Adipose tissue (tissue), 3 donors: ENCODE results near the gene SYT5. TPM values are rescaled to one million over a fixed set of nuclear protein-coding genes. Genes with fewer than 3 reads are reported as not detected.
"Not testable (repeated sequence)": the region's sequence is repeated elsewhere in the genome, so short reads cannot be mapped to it uniquely, and the experiment has no call there.

Experiments used
- H3K27ac ChIP-seq: one replicate; pipeline ENCODE4 v1.5.1; 2013; ENCODE audit warnings: low read depth, low read length
- WGBS, 3 donors: extraction: QIAGEN DNeasy Blood & Tissue Kit; methylation state at CpG; one replicate each; pipeline ENCODE4 v1.1.7; 2013; 5-methylcytosine and 5-hydroxymethylcytosine counted together
- polyA plus RNA-seq, 3 donors: library from polyadenylated mRNA; stranded (reverse); fragments of 200-250 nt; gene quantifications; one replicate each; pipeline ENCODE4 v1.2.3, GENCODE V29; 2013
- donor health status: healthy with polysubstance abuse.
- donor health status: Bipolar disorder and iron deficiency.
- donor health status: healthy.

Gene SYT5
- polyA plus RNA-seq, 3 donors, result 0.27 to 1.8 (median 0.90) TPM

- 47 to 69% (median 49%) methylated on average over 20 to 21 of the region's 21 CpGs for WGBS, 3 donors
- H3K27ac ChIP-seq, result no peak overlapping the region
Measured at GRCh38 chr19:55174425-55175116, 5.5 kb downstream of the SYT5 start.

DNA sequence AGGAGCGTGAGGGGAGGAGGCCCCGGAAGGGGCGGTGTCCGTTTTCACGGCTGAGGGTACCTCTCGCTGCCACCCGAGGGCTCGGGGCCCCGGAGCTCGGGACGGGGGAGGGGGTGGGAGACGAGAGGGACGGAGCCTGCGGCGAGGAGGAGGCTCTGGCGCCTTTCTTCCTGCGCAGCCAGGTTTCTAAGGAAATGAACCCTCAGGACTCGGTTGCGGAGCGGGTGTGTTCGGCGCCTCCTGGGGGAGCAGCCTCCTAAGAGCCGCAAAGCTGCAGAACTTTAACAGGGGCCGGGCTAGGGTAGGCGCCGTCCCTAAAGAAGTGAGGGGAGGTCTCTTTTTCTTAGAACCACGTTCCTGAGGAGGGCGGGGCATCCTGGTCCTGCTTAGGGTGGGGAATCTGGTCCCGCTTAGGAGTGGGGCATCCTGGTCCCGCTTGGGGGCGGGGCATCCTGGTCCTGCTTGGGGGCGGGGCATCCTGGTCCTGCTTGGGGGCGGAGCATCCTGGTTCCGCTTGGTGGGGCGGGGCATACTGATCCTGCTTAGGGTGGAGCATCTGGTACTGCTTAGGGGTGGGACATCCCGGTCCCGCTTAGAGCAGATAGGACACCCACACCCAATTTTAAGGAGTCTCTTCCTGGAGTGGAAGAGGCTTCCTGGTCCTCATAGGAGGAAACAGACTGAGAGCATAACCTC is 6.2 kb downstream of the SYT5 start:
- WGBS, 3 donors, result 1% methylated on average over 25 to 37 of the region's 37 CpGs
- H3K27ac ChIP-seq, result no peak overlapping the region

DNA sequence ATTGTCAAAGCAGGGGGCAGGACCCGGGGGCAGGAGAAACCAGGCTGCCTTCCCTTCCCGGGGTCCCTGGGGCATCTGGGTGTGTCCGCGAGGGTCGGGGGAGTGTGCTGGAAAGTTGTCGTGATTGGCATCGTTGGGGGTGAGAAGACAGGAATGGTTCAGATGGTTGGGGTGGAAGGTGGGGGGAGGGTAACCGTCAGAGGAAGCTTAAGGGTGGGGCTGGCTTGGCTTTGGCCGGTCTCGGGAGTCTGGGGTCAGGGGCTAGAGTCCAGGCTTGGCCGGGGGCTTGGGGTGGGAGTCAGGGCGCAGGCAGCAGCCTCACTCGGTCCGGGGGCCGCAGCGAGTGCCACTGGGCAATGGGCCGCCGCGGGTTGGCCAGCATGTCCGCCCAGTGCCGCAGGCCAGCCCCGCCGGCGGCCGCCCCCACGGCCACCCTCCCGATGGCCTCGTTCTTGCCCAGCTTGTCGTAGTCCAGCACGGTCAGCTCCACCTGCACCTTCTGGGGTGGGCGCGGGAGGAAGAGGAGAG is 6.8 kb downstream of the SYT5 start:
- 1 to 3% (median 1%) methylated on average over 27 to 32 of the region's 32 CpGs for WGBS, 3 donors
- no peak overlapping the region for H3K27ac ChIP-seq

DNA sequence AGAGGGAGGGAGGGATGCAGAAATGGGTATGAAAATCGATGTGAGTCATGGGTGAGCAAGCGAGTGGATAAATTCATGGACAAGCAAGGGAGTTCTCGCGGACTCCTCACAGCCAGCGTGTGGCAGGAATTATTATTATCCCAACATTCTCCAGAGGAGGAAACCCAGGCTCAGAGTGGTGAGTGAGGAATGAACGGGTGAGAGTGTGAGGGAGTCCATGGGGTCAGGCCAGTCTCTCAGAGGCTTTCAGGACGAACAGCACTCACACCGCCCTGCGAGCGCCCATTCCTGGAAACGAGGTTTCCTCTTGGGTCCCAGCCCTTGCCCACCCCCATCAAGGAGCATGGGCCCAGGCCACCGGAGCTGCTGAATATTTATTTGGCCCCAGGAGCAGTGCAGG is 7.3 kb downstream of the SYT5 start:
- WGBS, 3 donors, result 9 to 18% (median 17%) methylated on average over 12 of the region's 12 CpGs
- no peak overlapping the region for H3K27ac ChIP-seq

DNA sequence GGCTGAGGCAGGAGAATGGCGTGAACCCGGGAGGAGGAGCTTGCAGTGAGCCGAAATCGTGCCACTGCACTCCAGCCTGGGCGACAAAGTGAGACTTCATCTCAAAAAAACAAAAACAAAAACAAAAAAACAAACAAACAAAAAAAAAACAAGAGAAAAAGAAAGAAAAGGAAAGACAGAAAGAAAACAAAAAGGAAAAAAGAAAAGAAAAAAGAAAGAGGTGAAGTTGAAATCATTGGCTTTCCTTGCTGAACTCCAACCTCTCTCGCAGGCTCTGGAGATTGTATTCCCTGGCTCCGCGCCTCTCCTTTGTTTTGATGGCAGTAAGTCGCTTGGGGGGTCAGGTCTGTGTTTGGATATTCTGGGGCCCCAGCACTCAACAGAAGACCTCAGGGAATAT is 7.8 kb downstream of the SYT5 start:
- 40 to 56% (median 53%) methylated on average over 9 of the region's 9 CpGs for WGBS, 3 donors

DNA sequence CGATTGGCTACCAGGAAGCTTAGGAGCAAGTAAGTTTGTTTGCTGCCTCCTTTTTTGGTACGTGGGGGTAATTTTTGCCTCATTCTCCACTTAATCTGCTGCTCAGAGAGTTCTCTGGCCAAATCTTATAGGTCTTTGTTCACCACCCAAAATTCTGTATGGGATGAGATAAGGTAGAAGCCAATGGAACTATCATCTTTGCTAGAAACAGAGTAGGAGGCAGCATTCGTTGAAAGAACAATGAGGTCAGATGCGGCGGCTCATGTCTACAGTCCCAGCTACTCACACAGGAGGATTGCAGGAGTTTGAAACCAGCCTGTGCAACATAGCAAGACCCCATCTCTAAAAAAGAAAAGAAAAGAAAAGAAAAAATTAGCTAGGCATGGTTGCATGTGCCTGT is 8.6 kb downstream of the SYT5 start:
- no peak overlapping the region for H3K27ac ChIP-seq
- WGBS, 3 donors, result 68 to 79% (median 78%) methylated on average over 5 of the region's 5 CpGs

More for the DNA sequence above, 7.8 kb downstream of the SYT5 start:
- H3K27ac ChIP-seq, result not testable (repeated sequence)

DNA sequence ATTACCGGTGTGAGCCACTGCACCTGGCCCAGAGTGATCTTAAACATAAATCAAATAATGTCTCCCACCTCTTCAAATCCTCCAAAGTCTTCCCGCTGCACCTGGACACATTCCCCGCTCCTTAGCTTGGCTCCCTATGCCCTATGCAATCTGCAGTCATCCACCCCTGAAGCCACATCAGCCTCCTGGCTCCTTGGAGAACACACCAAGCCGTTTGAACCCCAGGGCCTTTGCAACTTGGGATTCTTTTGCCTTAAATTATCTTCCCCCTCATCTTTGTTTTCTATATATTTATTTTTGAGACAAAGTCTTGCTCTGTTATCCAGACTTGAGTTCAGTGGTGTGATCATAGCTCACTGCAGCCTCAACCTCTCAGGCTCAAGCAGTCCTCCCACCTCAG is 11.0 kb downstream of the SYT5 start:
- WGBS, 3 donors, result 41 to 74% (median 69%) methylated on average over 4 of the region's 4 CpGs
- no peak overlapping the region for H3K27ac ChIP-seq

DNA sequence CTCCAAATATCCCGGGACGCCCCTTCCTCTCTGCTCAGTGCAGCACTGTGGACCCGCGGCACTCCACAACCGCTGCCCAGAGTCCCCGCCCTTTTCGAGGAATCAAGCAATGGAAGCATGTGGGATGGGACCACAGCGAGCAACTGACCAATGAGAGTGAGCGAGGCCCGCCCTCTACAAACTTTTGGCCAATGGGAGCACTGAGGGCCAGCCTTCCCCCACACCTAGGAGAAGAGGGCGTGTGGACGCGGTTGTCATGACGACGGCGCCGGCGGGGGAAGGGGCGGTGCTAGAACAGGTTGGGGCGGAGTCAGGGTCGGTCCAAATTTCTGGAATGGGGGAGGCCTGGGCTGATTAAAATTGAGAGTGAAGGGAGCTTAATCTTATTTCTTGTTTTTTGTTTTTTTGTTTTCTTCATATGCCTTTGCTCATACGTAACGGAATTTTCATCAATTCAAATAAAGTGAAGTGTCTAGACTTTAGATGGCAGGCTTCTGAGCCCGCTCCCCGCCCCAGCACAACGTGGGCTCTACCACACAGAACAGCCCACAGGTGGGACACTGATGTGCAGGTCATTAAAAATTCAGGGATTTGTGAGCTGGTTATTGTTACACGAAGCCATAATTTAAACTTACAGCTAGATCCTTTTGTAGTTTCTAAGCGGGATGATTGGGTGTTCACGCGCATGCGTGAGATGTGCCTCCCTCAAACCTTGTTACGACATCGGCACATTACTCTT is 13.4 kb downstream of the SYT5 start, which contains the start of gene DNAAF3:
TSS of gene DNAAF3 (minus strand) at position 84 of the 739 bp plus-strand sequence. CDS start 200 bp downstream, outside the sequence.
- WGBS, 3 donors, result 1% methylated on average over 29 to 33 of the region's 33 CpGs
- no peak within 1 kb of the TSS for H3K27ac ChIP-seq

- 1 to 2% (median 1%) methylated on average over 33 to 34 of the region's 34 CpGs for WGBS, 3 donors
- H3K27ac ChIP-seq, result no peak overlapping the region
Measured at GRCh38 chr19:55165952-55166529, 14.0 kb downstream of the SYT5 start.

DNA sequence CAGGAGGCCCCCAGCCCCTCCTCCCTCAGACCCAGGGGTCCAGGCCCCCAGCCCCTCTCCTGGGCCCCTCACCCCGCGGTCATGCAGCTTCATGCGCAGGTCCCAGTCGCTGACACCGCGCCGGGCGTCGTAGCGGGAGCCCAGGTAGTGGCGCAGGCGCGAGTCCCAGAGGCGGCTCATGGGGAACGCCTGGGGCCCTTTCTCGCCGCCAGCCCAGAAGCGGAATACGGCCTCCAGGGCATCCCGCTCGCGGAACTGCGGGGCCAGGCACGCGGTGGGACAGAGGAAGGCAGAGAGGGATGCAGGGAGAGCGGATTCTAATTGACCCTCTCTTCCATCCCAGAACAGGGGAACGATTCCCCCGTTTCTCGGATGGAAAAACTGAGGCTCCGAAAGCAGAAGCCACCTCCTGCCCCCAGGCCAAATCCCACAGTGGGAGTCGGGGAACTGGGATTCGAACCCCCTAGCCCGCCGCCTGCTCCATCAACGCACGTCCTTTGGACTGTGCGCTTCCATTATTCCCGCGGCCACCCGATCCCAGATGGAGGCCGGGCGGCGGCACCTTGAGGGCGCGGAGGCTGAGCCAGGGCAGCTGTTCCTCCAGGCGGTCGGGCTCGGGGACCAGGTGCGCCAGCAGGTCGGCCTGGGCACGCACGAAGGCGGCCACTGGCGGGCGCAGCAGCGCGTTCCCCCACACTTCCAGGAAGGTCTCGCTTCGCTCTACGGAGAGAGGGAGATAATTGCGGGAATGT is 18.3 kb downstream of the SYT5 start:
- WGBS, 3 donors, result 21 to 29% (median 21%) methylated on average over 50 to 61 of the region's 61 CpGs
- no peak overlapping the region for H3K27ac ChIP-seq

- WGBS, 3 donors, result 13 to 21% (median 16%) methylated on average over 25 to 32 of the region's 32 CpGs
- no peak overlapping the region for H3K27ac ChIP-seq
Measured at GRCh38 chr19:55160986-55161365, 19.1 kb downstream of the SYT5 start.

- WGBS, 3 donors, result 3 to 5% (median 3%) methylated on average over 28 to 33 of the region's 33 CpGs
- H3K27ac ChIP-seq, result no peak overlapping the region
Measured at GRCh38 chr19:55160128-55160985, 19.7 kb downstream of the SYT5 start.

DNA sequence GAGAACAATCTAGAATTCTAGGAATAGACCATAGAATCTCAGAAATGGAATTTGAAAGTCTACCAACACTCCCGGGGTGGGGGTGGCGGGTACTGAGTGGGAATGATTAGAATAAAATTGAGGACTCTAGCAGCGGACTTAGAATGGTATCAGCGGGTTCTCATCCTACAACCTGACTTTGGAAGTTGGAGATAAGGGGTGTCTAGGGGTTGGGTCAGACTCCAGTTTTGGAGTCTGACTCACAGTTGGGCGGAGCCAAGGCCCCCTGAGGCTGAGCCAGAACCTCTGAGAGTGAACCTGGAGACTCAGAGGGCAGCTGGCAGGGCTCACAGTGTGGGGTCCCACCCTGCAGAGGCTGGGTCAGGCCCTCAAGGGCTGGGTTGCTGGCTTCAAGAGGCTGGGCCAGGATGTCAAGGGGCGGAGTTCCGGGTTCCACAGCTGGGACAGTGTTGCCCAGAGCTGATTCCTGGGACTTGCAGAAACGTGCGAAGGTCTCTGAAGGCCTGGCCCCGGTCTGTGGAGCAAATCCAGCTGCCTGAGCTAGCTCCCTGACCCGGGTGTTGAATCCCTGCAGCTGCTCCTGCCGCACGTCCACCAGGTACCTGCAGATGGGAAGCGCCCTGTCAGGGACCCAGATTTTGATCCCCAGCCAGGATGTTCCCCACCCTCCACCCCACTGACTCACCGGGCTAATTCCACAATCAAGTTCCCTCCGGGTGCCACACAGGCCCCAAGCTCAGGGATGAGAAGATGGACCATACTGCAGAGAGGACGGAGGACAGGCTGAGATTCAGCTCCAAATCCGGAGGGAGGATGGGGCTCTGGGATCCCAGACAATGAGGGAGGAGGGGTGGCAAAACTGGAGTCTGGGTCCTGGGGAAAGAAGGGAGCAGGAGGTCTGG is 21.0 kb downstream of the SYT5 start:
- 60 to 69% (median 61%) methylated on average over 17 to 18 of the region's 18 CpGs for WGBS, 3 donors
- H3K27ac ChIP-seq, result no peak overlapping the region

DNA sequence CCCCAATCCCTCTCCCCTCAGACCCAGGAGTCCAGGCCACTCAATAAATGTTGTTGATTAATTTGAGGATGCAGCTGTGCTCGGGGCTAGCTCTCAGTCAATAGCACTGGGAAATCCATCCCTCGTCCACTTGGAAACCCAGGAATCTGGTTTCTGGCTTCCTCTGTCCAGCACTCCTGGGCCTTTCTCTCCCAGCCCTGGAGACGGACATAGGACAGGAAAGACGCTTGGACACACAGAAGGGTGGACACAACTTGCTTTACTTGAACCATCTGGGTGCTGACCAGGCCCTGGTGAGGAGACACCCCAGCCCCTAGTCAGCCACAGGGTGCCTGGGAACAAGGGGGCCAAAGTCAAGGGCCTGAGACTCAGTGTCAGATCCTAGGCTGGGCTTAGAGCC is 21.7 kb downstream of the SYT5 start:
- no peak overlapping the region for H3K27ac ChIP-seq
- 54 to 65% (median 62%) methylated on average over 4 of the region's 4 CpGs for WGBS, 3 donors

GRCh38 chr19:55157064-55157908 is 22.8 kb downstream of the SYT5 start, which contains the start of gene TNNI3:
Gene TNNI3 (minus strand): TSS chr19:55157732. CDS start chr19:55157589, 143 bp downstream.
- 29 to 42% (median 35%) methylated on average over 31 to 39 of the region's 39 CpGs for WGBS, 3 donors
- H3K27ac ChIP-seq, result no peak within 1 kb of the TSS
